HEK293T (cell line): ENCODE results near the gene CHST7.

Source experiments
- ARNT ChIP-seq: fragments of 450-650 bp; IDR thresholded peaks from 2 replicates; pipeline ENCODE4 v1.6.1; 2017; ENCODE audit warnings: mild to moderate bottlenecking
- BHLHE40 ChIP-seq: fragments of 450-650 bp; IDR thresholded peaks from 2 replicates; pipeline ENCODE4 v1.6.1; 2016; ENCODE audit warnings: mild to moderate bottlenecking, moderate library complexity, borderline replicate concordance
- CTBP1 ChIP-seq: fragments of 450-650 bp; IDR thresholded peaks from 2 replicates; pipeline ENCODE4 v1.6.1; 2016; ENCODE audit warnings: borderline replicate concordance
- ELF4 ChIP-seq: fragments of 450-650 bp; IDR thresholded peaks from 2 replicates; pipeline ENCODE4 v1.6.1; 2017; ENCODE audit warnings: antibody characterized with exemption
- FOXK2 ChIP-seq: fragments of 450-650 bp; IDR thresholded peaks from 2 replicates; pipeline ENCODE4 v1.6.1; 2016; ENCODE audit warnings: mild to moderate bottlenecking
- FOXM1 ChIP-seq: fragments of 450-650 bp; IDR thresholded peaks from 2 replicates; pipeline ENCODE4 v1.6.1; 2017; ENCODE audit warnings: mild to moderate bottlenecking, borderline replicate concordance
- HDGF ChIP-seq: fragments of 450-650 bp; IDR thresholded peaks from 2 replicates; pipeline ENCODE4 v1.6.1; 2017; ENCODE audit warnings: antibody characterized with exemption, borderline replicate concordance
- L3MBTL2 ChIP-seq: fragments of 450-650 bp; conservative IDR thresholded peaks from 2 replicates; pipeline ENCODE4 v1.6.1; 2016; ENCODE audit warnings: mild to moderate bottlenecking
- NFRKB ChIP-seq: fragments of 450-650 bp; IDR thresholded peaks from 2 replicates; pipeline ENCODE4 v1.6.1; 2016; ENCODE audit warnings: mild to moderate bottlenecking, moderate library complexity
- SP1 ChIP-seq: fragments of 450-650 bp; IDR thresholded peaks from 2 replicates; pipeline ENCODE4 v1.6.1; 2017
- SUZ12 ChIP-seq: fragments of 450-650 bp; IDR thresholded peaks from 2 replicates; pipeline ENCODE4 v1.6.1; 2016; ENCODE audit warnings: mild to moderate bottlenecking
- TARDBP ChIP-seq: fragments of 450-650 bp; IDR thresholded peaks from 2 replicates; pipeline ENCODE4 v1.6.1; 2016
- ZNF384 ChIP-seq: fragments of 450-650 bp; IDR thresholded peaks from 2 replicates; pipeline ENCODE4 v1.6.1; 2016

DNA sequence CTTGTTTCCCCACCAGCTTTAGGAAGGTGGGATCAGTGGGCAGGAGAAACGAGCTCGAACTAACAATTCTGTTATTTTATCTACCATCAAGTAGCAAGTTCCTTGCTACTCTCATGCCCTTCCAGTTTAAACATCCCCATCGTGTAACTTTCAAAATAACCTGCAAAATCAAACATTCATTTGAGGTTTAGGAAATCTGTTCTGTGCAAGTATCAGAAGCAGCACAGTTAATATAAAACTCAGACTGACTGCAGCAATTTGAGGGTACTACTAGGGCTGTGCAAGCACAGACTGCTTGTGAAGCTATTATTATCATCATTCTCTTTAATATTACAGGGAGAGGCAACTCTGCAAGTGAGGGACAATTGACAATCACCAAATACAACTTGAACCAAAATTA, 48.0 kb downstream of the CHST7 start:
- TF ChIP-seq NFRKB (no peak), BHLHE40 (no peak), FOXM1 (no peak), ZNF384 (no peak), SUZ12 (no peak), FOXK2 (no peak), SP1 (no peak), ARNT (no peak), ELF4 (no peak), TARDBP (no peak), L3MBTL2 (no peak), CTBP1 (no peak), HDGF (no peak)
